GM21825 (cell line): Measurements from ENCODE around the gene BSND.

Experiments used
- ATAC-seq: cut with Tn5 transposase; IDR thresholded peaks from one replicate; pipeline ENCODE4 v1.9.1; 2021; ENCODE audit warnings: mild to moderate bottlenecking, moderate library complexity; ENCODE audit not compliant: unreplicated experiment

BSND gene

DNA sequence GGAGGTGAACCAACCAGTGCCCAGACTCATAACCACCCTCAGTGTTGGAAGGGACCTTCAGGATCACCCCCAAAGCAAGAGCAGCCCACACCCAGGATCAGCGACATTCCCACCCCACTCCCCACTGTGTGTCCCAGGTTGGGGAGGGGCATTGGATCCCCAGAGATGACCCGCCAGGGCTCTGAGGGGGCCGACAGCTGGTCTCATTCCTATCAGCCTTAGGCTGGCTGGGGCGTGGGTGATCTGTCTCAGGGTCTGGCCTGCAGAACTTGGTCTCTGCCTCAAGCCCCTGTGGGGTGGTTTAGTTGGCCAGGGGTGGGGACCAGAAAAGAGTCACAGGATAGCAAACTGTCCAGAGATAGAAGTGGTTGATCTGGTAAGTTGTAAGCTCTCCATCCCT is 7.8 kb upstream of the BSND start:
- no peak for ATAC-seq

DNA sequence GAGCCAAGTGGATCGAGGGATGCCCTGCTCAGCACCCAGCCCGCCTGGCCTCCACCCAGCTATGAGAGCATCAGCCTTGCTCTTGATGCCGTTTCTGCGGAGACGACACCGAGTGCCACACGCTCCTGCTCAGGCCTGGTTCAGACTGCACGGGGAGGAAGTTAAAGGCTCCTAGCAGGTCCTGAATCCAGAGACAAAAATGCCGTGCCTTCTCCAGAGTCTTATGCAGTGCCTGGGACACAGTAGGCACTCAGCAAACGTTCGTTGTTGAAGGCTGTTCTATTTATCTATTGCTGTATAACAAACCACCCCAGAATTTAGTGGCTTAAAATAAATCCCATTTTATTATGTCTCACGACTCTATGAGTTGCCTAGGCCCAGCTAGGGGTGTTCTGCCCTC is 6.8 kb upstream of the BSND start:
- ATAC-seq: no peak

DNA sequence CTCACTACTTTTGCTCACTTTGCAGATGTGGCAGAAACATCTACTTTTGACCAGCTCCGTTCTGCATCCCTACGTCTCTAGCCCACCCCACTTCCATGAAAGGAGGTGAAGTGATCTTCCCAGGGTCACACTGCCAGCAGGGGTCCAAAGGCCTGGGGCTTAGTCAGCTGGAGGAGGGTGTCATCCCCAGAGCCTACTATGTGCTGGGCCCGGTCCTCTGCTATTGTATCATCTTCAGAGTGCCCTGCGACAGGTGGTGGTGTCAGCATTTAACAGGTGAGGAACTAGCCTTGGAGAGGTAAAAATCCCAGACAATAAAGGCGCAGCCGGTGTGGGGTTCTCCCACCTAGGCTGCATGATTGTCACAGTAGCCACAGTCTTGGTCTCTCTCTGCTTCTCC is 5.6 kb upstream of the BSND start:
- ATAC-seq: no peak

DNA sequence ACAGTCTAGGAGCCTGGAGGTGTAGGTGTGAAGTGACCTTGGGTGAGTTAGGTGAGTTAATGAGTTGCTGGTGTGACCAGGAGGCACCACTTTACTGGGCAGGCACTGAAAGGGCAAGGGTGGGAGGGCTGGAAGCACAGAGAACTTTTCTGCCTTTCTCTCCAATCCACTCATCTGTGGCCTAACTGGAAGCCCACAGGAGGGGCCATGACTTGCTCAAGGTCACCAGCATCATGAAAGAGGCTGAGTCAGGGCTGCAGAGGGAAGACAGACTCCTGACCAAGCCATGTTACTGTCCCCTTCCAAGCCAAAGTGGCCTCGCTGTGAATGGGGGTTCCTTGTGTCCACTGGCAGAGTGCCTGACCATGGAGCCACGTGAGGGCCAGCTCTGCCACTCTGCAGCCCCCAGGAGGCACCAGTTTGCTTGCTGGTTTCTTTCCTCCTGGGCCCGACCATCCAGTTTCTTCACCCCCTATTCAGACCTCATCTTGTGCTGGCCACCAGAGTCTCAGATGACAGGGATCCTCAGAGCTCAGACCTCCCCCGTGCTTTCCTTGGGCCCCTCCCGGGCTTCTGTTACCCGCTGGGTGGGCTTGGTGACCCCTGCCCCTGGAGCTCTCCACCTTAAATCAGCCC is 4.3 kb upstream of the BSND start:
- no peak for ATAC-seq

- ATAC-seq: no peak
Observed at GRCh38 chr1:54995013-54995760, 3.5 kb upstream of the BSND start.

- no peak for ATAC-seq
Observed at GRCh38 chr1:54995835-54996234, 2.9 kb upstream of the BSND start.

GRCh38 chr1:54996359-54996868 is 2.3 kb upstream of the BSND start:
- no peak for ATAC-seq

GRCh38 chr1:54996869-54997710 is 1.6 kb upstream of the BSND start:
- ATAC-seq: no peak

DNA sequence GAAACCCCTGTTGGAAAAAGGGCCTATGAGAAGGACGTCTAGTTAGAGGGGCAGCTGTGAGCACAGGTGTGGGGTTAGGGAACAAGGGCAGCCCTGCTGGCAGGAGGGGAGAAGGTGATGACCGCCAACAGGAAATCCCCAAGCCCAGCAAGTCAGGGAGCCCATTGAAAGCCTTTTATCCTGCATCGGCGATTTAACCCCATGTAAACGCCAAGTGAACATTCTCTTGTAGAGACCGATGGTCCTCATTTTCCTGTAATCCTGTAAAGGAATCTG is 1.1 kb upstream of the BSND start:
- ATAC-seq: no peak

- no peak for ATAC-seq
Observed at GRCh38 chr1:54998100-54998499, 633 bp upstream of the BSND start.

GRCh38 chr1:55000110-55001085 is 1.7 kb downstream of the BSND start:
- ATAC-seq: no peak

- ATAC-seq: no peak
Observed at GRCh38 chr1:55001311-55001710, 2.6 kb downstream of the BSND start.

GRCh38 chr1:55002686-55003085 is 4.0 kb downstream of the BSND start:
- no peak for ATAC-seq

DNA sequence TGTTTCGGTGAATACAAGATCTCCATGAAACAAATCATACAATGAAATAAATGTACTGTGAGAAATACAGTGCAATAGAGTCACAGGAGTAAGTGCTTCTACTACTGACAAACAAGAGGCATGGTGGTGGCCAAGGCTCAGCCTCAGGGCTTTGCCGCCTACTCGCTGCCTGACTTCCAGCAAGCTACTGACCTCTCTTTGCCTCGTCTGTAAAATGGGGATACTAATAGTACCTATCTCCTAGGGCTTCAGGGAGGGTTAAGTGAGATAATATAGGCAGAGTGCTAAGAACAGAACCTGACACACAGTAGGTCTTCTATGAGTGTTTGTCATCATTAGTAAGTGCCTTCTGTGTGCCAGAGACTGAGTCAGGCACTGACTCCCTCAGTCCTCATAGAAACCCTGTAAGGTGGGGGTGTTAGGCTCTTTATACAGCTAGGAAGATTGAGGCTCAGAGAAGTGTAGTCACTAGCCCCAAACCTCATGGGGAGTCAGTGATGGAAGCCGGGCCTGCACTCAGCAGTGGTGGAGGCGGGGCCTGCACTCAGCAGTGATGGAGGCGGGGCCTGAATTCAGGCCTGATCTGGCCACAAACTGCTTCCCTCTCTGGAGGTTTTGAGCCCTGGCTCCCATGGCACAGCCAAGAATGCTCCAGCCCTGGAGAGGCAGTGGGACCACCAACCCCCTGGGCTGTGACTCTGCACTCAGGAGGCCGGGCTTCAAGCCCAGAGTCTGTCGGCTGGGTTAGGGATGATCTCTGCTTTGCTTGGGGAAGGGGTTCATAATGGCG is 6.8 kb downstream of the BSND start:
- ATAC-seq: no peak

DNA sequence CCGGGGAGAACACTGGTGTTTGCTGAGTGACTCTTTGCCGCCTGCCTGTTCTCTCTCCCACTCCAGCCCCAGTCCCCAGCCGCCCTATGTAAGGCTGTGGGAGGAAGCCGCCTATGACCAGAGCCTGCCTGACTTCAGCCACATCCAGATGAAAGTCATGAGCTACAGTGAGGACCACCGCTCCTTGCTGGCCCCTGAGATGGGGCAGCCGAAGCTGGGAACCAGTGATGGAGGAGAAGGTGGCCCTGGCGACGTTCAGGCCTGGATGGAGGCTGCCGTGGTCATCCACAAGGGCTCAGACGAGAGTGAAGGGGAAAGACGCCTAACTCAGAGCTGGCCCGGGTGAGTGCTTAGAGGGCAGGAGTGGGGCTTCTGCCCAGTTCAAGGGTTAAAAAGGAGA is 8.2 kb downstream of the BSND start:
- ATAC-seq: no peak

GRCh38 chr1:55007625-55008024 is 8.9 kb downstream of the BSND start:
- no peak for ATAC-seq

GRCh38 chr1:55010194-55010886 is 11.6 kb downstream of the BSND start:
- no peak for ATAC-seq

DNA sequence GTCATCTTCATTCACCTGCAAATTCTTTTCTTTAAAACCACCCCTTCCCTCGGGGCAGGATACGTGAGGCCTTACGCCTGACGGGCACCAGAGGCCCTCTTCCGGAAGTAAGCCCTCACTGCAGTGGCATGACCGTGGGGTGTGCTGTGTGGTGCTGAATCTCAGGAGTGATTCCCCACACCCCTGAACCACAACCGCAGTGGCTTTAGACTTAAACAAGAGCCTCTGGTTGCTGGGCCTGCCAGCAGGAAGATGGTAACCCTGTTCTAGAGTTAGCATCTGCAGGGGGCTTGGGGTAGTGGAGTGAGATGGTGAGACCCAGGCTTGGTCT is 12.1 kb downstream of the BSND start:
- no peak for ATAC-seq

- no peak for ATAC-seq
Observed at GRCh38 chr1:55012661-55013060, 13.9 kb downstream of the BSND start.

DNA sequence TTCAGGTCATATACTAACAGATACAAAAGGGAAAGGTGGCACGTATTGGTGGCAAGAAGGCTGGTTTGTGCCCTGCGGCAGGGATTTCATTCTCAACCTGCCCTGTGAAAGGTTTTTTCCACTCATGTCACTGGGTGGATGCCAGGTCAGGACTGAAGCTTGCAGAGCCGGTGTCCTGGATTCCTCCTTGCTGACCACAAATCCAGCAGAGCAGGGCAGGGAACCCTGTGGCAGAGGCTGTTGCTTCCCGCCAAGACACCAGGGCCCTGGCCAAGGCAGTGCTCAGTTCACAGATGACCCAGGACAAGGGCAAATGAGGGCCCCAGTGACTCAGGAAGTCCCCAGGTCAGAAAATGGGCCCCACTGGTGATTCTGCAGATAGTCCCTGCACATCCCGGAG is 16.4 kb downstream of the BSND start:
- ATAC-seq: no peak
